Spleen (tissue), 7 donors: ENCODE data around the gene DARS2.

ENCODE experiments used
- CTCF ChIP-seq, 11 experiments: fragments of 200-600 bp in 7 of 11; fragments of 450-650 bp in 4 of 11; sonication (generic) in 4 of 11; IDR thresholded peaks in 8 of 11; conservative IDR thresholded peaks in 3 of 11; 1 replicate in 7 of 11; 2 replicates in 4 of 11; pipeline versions ENCODE4 v1.4.0 to v1.8.0; 2016 to 2021; ENCODE audit warnings: antibody characterized with exemption in 11 of 11, inconsistent platforms in 4 of 11, mild to moderate bottlenecking in 1 of 11
- POLR2A ChIP-seq, 3 donors: fragments of 450-650 bp; IDR thresholded peaks; one replicate each; pipeline ENCODE4 v1.5.1; 2017; ENCODE audit warnings: antibody characterized with exemption in 3 of 3, mild to moderate bottlenecking in 1 of 3
- POLR2AphosphoS5 ChIP-seq, 3 donors: sonication (generic); formaldehyde crosslinking; IDR thresholded peaks; one replicate each; pipeline ENCODE4 v1.5.1; 2017; ENCODE audit warnings: antibody characterized with exemption in 3 of 3
- donor health status: DM: no; HTN: no; CAD: no; lungs with moderate emphysema.
- donor health status: DM: no; HTN: no; CAD: no.
- donor health status: DM: no; HTN: no; CAD: no.

GRCh38 chr1:173863224-173864161, 39.0 kb downstream of the DARS2 start:
- TF ChIP-seq CTCF (IDR thresholded peaks at IDR 0.05 in 8 of 11, conservative IDR thresholded peaks at IDR 0.05 in 3 of 11) (no peak), POLR2A (IDR thresholded peaks at IDR 0.05) (no peak), POLR2AphosphoS5 (IDR thresholded peaks at IDR 0.05) (no peak)
